PC-9 (cell line): ENCODE results near the gene ZNF709. TPM values are rescaled to one million over a fixed set of nuclear protein-coding genes. Genes with fewer than 3 reads are reported as not detected.
"Not testable (repeated sequence)": the region's sequence is repeated elsewhere in the genome, so short reads cannot be mapped to it uniquely, and the experiment has no call there.

Source experiments
- BruUV-seq: library from RNA; stranded (reverse); fragments of 400-500 nt; replicated peaks from 2 replicates; lab custom pipeline; 2021; lab: Mats Ljungman, UMichigan
- CTCF ChIA-PET: fragments of 300-600 bp; sonication (Branson Sonifier 250); formaldehyde crosslinking; loops from one replicate; lab custom pipeline; 2022; ENCODE audit warnings: antibody characterized with exemption; lab: Charles Lee
- POLR2A ChIA-PET: fragments of 300-600 bp; sonication (Branson Sonifier 250); formaldehyde crosslinking; loops from one replicate; lab custom pipeline; 2022; ENCODE audit warnings: antibody characterized with exemption; ENCODE audit not compliant: unreplicated experiment; lab: Charles Lee
- DNase-seq, 2 experiments: peaks; one replicate each; pipeline versions ENCODE4 v3.0.0 to v3.0.0-alpha.2; 2015 to 2022; ENCODE audit warnings: mixed read lengths in 1 of 2
- H2AFZ ChIP-seq: fragments of 200-600 bp; sonication (generic); 2 replicates; pipeline ENCODE4 v1.8.1; 2017; ENCODE audit warnings: antibody characterized with exemption
- H3F3A ChIP-seq: fragments of 200-600 bp; sonication (generic); 2 replicates; pipeline ENCODE4 v1.8.1; 2017; ENCODE audit warnings: antibody characterized with exemption, mild to moderate bottlenecking, low read depth; ENCODE audit not compliant: insufficient read depth
- H3K27ac ChIP-seq: fragments of 200-600 bp; sonication (generic); 2 replicates; pipeline ENCODE4 v1.6.1; 2016; ENCODE audit warnings: mixed run types
- H3K27me3 ChIP-seq: fragments of 200-600 bp; sonication (generic); 2 replicates; pipeline ENCODE4 v1.6.1; 2016; ENCODE audit warnings: low read depth, mixed run types; ENCODE audit not compliant: insufficient read depth
- H3K36me3 ChIP-seq: fragments of 200-600 bp; sonication (generic); 2 replicates; pipeline ENCODE4 v1.6.1; 2016; ENCODE audit warnings: low read depth, mixed run types
- H3K4me1 ChIP-seq: fragments of 200-600 bp; sonication (generic); replicated peaks from 2 replicates; pipeline ENCODE4 v1.6.1; 2016; ENCODE audit warnings: mixed run types; ENCODE audit not compliant: insufficient read depth
- H3K4me2 ChIP-seq: fragments of 200-600 bp; sonication (generic); 2 replicates; pipeline ENCODE4 v1.6.1; 2017; ENCODE audit warnings: mixed run types
- H3K4me3 ChIP-seq: fragments of 200-600 bp; sonication (generic); 2 replicates; pipeline ENCODE4 v1.6.1; 2016; ENCODE audit warnings: mixed run types
- H3K79me2 ChIP-seq: fragments of 200-600 bp; sonication (generic); 2 replicates; pipeline ENCODE4 v1.6.1; 2017; ENCODE audit warnings: low read depth, mixed run types
- H3K9me2 ChIP-seq: fragments of 200-600 bp; sonication (generic); 2 replicates; pipeline ENCODE4 v1.8.1; 2017; ENCODE audit warnings: mild to moderate bottlenecking; ENCODE audit not compliant: insufficient read depth
- H3K9me3 ChIP-seq: fragments of 200-600 bp; sonication (generic); 2 replicates; pipeline ENCODE4 v1.8.1; 2016; ENCODE audit warnings: low read depth; ENCODE audit not compliant: insufficient read depth
- H4K20me1 ChIP-seq: fragments of 200-600 bp; sonication (generic); 2 replicates; pipeline ENCODE4 v1.8.1; 2017; ENCODE audit not compliant: insufficient read depth
- CTCF ChIP-seq: fragments of 200-600 bp; sonication (generic); conservative IDR thresholded peaks from 2 replicates; pipeline ENCODE4 v1.6.1; 2017; ENCODE audit warnings: mixed run types, antibody characterized with exemption, mild to moderate bottlenecking, moderate library complexity
- EZH2 ChIP-seq: fragments of 200-600 bp; sonication (generic); IDR thresholded peaks from 2 replicates; pipeline ENCODE4 v1.8.0; 2017; ENCODE audit warnings: antibody characterized with exemption, low read depth
- intact Hi-C: fragments of 100-400 bp; cut with micrococcal nuclease; formaldehyde crosslinking; loops from one replicate; pipeline ENCODE4 v1.10.0; 2022; ENCODE audit not compliant: unreplicated experiment
- total RNA-seq: library from RNA; stranded (reverse); gene quantifications from 2 replicates; pipeline ENCODE4 v1.2.3, GENCODE V29; 2021

The ZNF709 gene
- total RNA-seq, 1 experiment from 2014 or later, result 1.6 TPM

- intact Hi-C loops, result no loop called here
- BruUV-seq, result no TSS peak
- Histone ChIP-seq H3K9me3 (no peaks in the 10 kb centered on the region; the same call in none of the 2 replicates), H3K9me2 (no peaks in the 10 kb centered on the region), H3K4me1 (no peaks in the 10 kb centered on the region), H3K79me2 (no peaks in the 10 kb centered on the region), H3K27me3 (0 out of 2 replicates have a peak, but pooled peaks cover 4% of the 10 kb centered on the region), H3K27ac (no peak overlapping the region), H2AFZ (no peak overlapping the region), H3K4me3 (no peak overlapping the region), H3F3A (no peaks in the 10 kb centered on the region), H4K20me1 (no peaks in the 10 kb centered on the region), H3K4me2 (no peak overlapping the region), H3K36me3 (no peaks in the 10 kb centered on the region)
- no peak for TF ChIP-seq CTCF
- no peak for TF ChIP-seq EZH2
- POLR2A ChIA-PET, result interaction anchor here (0.6 kb wide), 1 partner anchor 673 kb away, joined by 5 read pairs; no protein-coding TSS in a partner anchor
- CTCF ChIA-PET, result no interaction called here
- DNase-seq, result no peak
Measured at GRCh38 chr19:12482509-12482886, 2.1 kb downstream of the ZNF709 start.

GRCh38 chr19:12481781-12482508, 2.7 kb downstream of the ZNF709 start:
- Histone ChIP-seq H2AFZ (no peak overlapping the region), H3K36me3 (no peaks in the 10 kb centered on the region), H3K9me3 (no peaks in the 10 kb centered on the region; the same call in none of the 2 replicates), H3K4me2 (no peak overlapping the region), H3K27me3 (0 out of 2 replicates have a peak, but pooled peaks cover 4% of the 10 kb centered on the region), H3F3A (no peaks in the 10 kb centered on the region), H3K4me1 (no peaks in the 10 kb centered on the region), H3K79me2 (no peaks in the 10 kb centered on the region), H3K9me2 (no peaks in the 10 kb centered on the region), H3K27ac (no peak overlapping the region), H4K20me1 (no peaks in the 10 kb centered on the region), H3K4me3 (no peak overlapping the region)
- ChIA-PET POLR2A (interaction anchor here (0.6 kb wide), 1 partner anchor 673 kb away, joined by 5 read pairs; no protein-coding TSS in a partner anchor), CTCF (no interaction called here)
- DNase-seq, result no peak
- intact Hi-C loops, result no loop called here
- TF ChIP-seq EZH2, result no peak
- TF ChIP-seq CTCF, result no peak
- BruUV-seq, result no TSS peak

- BruUV-seq, result no TSS peak
- Histone ChIP-seq H4K20me1 (no peaks in the 10 kb centered on the region), H3K36me3 (no peaks in the 10 kb centered on the region), H3K4me3 (no peak overlapping the region), H3F3A (no peaks in the 10 kb centered on the region), H3K27me3 (no peaks in the 10 kb centered on the region), H3K79me2 (no peaks in the 10 kb centered on the region), H3K4me2 (no peak overlapping the region), H3K9me3 (no peaks in the 10 kb centered on the region; the same call in none of the 2 replicates), H3K4me1 (no peaks in the 10 kb centered on the region), H2AFZ (no peak overlapping the region), H3K27ac (no peak overlapping the region), H3K9me2 (no peaks in the 10 kb centered on the region)
- DNase-seq, result no peak
- no peak for TF ChIP-seq CTCF
- no peak for TF ChIP-seq EZH2
- POLR2A ChIA-PET, result no interaction called here
- CTCF ChIA-PET, result no interaction called here
- intact Hi-C loops, result no loop called here
Measured at GRCh38 chr19:12478234-12478941, 6.2 kb downstream of the ZNF709 start.

GRCh38 chr19:12467651-12468050, 17.0 kb downstream of the ZNF709 start:
- BruUV-seq, CTCF ChIA-PET, H3K4me1 ChIP-seq, H3K79me2 ChIP-seq, H3K9me2 ChIP-seq, H2AFZ ChIP-seq, H3F3A ChIP-seq, H3K4me3 ChIP-seq, H3K27ac ChIP-seq, DNase-seq, intact Hi-C loops, H3K36me3 ChIP-seq, POLR2A ChIA-PET, H3K4me2 ChIP-seq, H3K27me3 ChIP-seq, H4K20me1 ChIP-seq: not testable (repeated sequence)
- H3K9me3 ChIP-seq, result peaks cover 36% of the 10 kb centered on the region
